Transverse colon (tissue), 4 donors: ENCODE measurements around the gene TTC23. TPM values are rescaled to one million over a fixed set of nuclear protein-coding genes. Genes with fewer than 3 reads are reported as not detected.

Source experiments
- DNase-seq: peaks from one replicate; pipeline ENCODE4 v3.0.0-alpha.2; 2019
- H3K27ac ChIP-seq, 4 donors: fragments of 200-600 bp; sonication (generic); 2 replicates each; pipeline ENCODE4 v1.5.1; 2016 to 2018; ENCODE audit warnings: inconsistent platforms in 4 of 4
- H3K27me3 ChIP-seq: fragments of 200-600 bp; sonication (generic); 2 replicates; pipeline ENCODE4 v1.5.1; 2017; ENCODE audit warnings: inconsistent platforms
- H3K36me3 ChIP-seq, 4 donors: fragments of 200-600 bp; sonication (generic); 2 replicates each; pipeline ENCODE4 v1.5.1; 2017 to 2019; ENCODE audit warnings: inconsistent platforms in 4 of 4
- H3K4me1 ChIP-seq, 4 donors: fragments of 200-600 bp; sonication (generic); 2 replicates each; pipeline ENCODE4 v1.5.1; 2017 to 2020; ENCODE audit warnings: inconsistent platforms in 4 of 4
- H3K4me3 ChIP-seq, 4 donors: fragments of 200-600 bp; sonication (generic); 1 replicate in 1 of 4; 2 replicates in 3 of 4; pipeline versions ENCODE4 v1.5.1 to v1.6.1; 2017 to 2019; ENCODE audit warnings: inconsistent platforms in 4 of 4
- H3K9me3 ChIP-seq, 2 donors: fragments of 200-600 bp; sonication (generic); 2 replicates each; pipeline ENCODE4 v1.5.1; 2017 to 2019; ENCODE audit warnings: inconsistent platforms in 2 of 2
- EP300 ChIP-seq: sonication (generic); formaldehyde crosslinking; IDR thresholded peaks from one replicate; pipeline ENCODE4 v1.6.1; 2017; ENCODE audit warnings: antibody characterized with exemption, low read depth
- POLR2A ChIP-seq: fragments of 450-650 bp; IDR thresholded peaks from one replicate; pipeline ENCODE4 v1.6.1; 2016; ENCODE audit warnings: antibody characterized with exemption, mild to moderate bottlenecking, moderate library complexity
- POLR2AphosphoS5 ChIP-seq, 3 donors: sonication (generic); formaldehyde crosslinking; IDR thresholded peaks; one replicate each; pipeline ENCODE4 v1.6.1; 2016; ENCODE audit warnings: antibody characterized with exemption in 3 of 3
- WGBS, 2 donors: methylation state at CpG; one replicate each; pipeline ENCODE4 v1.1.5; 2018; ENCODE audit warnings: low coverage in 1 of 2; 5-methylcytosine and 5-hydroxymethylcytosine counted together
- in situ Hi-C, 4 donors: fragments of 200-750 bp; cut with MboI; loops; one replicate each; pipeline versions ENCODE4 v1.15.0 to v1.15.1; 2017; ENCODE audit warnings: low sequenced_read_pairs in 3 of 4, low pct_ligation_motif_present in 1 of 4, low pct_unique_long_range_greater_than_20kb in 1 of 4
- intact Hi-C: fragments of 100-400 bp; cut with DNase I; formaldehyde crosslinking; loops from one replicate; pipeline ENCODE4 v1.15.1; 2023; ENCODE audit warnings: low total_unique reads
- total RNA-seq, 4 donors: library from RNA; depleted of rRNA; stranded (reverse); fragments of >200 nt; gene quantifications; one replicate each; pipeline ENCODE4 v1.1.0, GENCODE V29; 2016
- TF ChIP-seq, protein P1 (sequence below), 5 experiments: fragments of 200-600 bp in 3 of 5; fragments of 450-650 bp in 2 of 5; sonication (generic) in 3 of 5; IDR thresholded peaks; 1 replicate in 2 of 5; 2 replicates in 3 of 5; pipeline ENCODE4 v1.5.1; 2016 to 2017; ENCODE audit warnings: antibody characterized with exemption in 5 of 5, inconsistent platforms in 3 of 5, mild to moderate bottlenecking in 2 of 5, moderate library complexity in 1 of 5

Gene TTC23
- total RNA-seq, 4 donors from 2014 or later, result 7.8 to 23.5 (median 12.5) TPM

DNA sequence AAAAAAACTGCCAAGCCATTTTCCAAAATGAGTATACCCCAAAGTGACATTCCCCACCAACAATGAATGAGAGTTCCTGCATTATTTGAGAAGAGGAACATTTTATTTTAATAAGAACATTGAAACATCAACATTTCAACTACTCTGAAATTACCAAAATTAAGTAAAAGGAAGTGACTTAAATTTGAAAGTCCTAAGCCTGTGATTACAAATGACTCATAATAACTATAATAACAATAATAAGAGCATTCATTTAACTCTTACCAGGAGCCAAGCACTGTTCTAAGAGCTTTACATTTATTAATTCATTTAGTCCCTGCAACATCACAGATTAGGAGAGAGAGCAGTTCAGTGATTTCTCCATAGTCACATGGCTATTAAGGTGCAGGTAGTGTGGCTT, 34.3 kb upstream of the TTC23 start:
- Histone ChIP-seq H3K27ac (no peak overlapping the region), H3K4me3 (no peak overlapping the region), H3K4me1 (peaks cover 0 to 4% (median 0%) of the 10 kb centered on the region in 4 donors), H3K36me3 (no peaks in the 10 kb centered on the region), H3K9me3 (no peaks in the 10 kb centered on the region), H3K27me3 (no peaks in the 10 kb centered on the region)
- intact Hi-C loops (no loop called here), in situ Hi-C loops (loop anchor here (10.0 to 25.0 kb wide), 2 partner anchors 421 to 429 kb away; no protein-coding TSS in a partner anchor)
- TF ChIP-seq POLR2AphosphoS5 (IDR thresholded peaks at IDR 0.05), result no peak
- TF ChIP-seq EP300, result no peak
- no peak for TF ChIP-seq POLR2A
- TF ChIP-seq, protein P1, sequence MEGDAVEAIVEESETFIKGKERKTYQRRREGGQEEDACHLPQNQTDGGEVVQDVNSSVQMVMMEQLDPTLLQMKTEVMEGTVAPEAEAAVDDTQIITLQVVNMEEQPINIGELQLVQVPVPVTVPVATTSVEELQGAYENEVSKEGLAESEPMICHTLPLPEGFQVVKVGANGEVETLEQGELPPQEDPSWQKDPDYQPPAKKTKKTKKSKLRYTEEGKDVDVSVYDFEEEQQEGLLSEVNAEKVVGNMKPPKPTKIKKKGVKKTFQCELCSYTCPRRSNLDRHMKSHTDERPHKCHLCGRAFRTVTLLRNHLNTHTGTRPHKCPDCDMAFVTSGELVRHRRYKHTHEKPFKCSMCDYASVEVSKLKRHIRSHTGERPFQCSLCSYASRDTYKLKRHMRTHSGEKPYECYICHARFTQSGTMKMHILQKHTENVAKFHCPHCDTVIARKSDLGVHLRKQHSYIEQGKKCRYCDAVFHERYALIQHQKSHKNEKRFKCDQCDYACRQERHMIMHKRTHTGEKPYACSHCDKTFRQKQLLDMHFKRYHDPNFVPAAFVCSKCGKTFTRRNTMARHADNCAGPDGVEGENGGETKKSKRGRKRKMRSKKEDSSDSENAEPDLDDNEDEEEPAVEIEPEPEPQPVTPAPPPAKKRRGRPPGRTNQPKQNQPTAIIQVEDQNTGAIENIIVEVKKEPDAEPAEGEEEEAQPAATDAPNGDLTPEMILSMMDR (IDR thresholded peaks at IDR 0.05), result no peak
- no peak for DNase-seq

DNA sequence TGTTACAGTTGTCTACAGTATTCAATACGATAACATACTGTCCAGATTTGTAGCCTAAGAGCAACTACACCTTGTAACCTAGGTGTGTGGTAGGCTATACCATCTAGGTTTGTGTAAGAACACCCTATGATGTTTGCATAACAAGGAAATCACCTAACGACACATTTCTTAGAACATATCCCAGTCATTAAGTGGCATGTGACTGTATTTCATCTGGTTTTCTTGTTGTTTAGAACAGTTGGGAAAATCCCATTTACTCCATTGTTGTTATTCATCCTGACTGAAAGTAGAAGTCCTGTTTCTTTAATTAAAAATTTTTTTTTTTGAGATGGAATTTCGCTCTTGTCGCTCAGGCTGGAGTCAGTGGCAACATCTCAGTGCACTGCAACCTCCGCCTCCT, 33.2 kb upstream of the TTC23 start:
- no peaks in the 10 kb centered on the region for H3K9me3 ChIP-seq
- H3K4me1 ChIP-seq, result peaks cover 0 to 4% (median 0%) of the 10 kb centered on the region in 4 donors
- DNase-seq, result no peak
- intact Hi-C loops, result no loop called here
- no peak overlapping the region for H3K4me3 ChIP-seq
- no peaks in the 10 kb centered on the region for H3K27me3 ChIP-seq
- H3K27ac ChIP-seq, result no peak overlapping the region
- in situ Hi-C loops, result loop anchor here (10.0 to 25.0 kb wide), 2 partner anchors 422 to 430 kb away; no protein-coding TSS in a partner anchor
- TF ChIP-seq, protein P1 (IDR thresholded peaks at IDR 0.05), result no peak
- no peak for TF ChIP-seq POLR2A
- TF ChIP-seq EP300, result no peak
- TF ChIP-seq POLR2AphosphoS5 (IDR thresholded peaks at IDR 0.05), result no peak
- H3K36me3 ChIP-seq, result no peaks in the 10 kb centered on the region
- 67 to 85% methylated on average over 1 to 5 of the region's 5 CpGs for WGBS, 2 donors

DNA sequence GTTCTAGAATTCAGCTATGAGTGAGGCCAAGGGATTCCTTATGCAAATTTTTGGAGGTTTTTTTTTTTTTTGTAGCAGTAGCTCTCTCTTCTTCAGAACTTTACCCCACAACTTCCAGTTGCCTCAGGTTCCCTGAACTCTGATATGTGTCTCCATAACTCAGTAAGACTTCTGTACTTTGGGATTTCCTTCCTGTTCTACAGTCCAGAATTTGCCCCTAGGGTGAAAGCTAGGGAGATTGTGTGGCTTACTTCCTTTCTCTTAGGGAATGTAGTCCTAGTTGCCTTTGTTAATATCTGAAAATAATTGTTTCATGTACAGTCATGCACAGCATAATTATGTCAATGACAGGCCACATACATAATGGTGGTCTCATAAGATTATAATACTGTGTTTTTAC, 32.7 kb upstream of the TTC23 start:
- no peak for DNase-seq
- H3K4me1 ChIP-seq, result peaks cover 0 to 4% (median 0%) of the 10 kb centered on the region in 4 donors
- no peaks in the 10 kb centered on the region for H3K9me3 ChIP-seq
- no peaks in the 10 kb centered on the region for H3K27me3 ChIP-seq
- intact Hi-C loops, result no loop called here
- H3K36me3 ChIP-seq, result no peaks in the 10 kb centered on the region
- TF ChIP-seq, protein P1 (IDR thresholded peaks at IDR 0.05), result no peak
- TF ChIP-seq EP300, result no peak
- TF ChIP-seq POLR2AphosphoS5 (IDR thresholded peaks at IDR 0.05), result no peak
- no peak for TF ChIP-seq POLR2A
- H3K27ac ChIP-seq, result no peak overlapping the region
- no peak overlapping the region for H3K4me3 ChIP-seq
- in situ Hi-C loops, result loop anchor here (10.0 to 25.0 kb wide), 2 partner anchors 423 to 430 kb away; no protein-coding TSS in a partner anchor

DNA sequence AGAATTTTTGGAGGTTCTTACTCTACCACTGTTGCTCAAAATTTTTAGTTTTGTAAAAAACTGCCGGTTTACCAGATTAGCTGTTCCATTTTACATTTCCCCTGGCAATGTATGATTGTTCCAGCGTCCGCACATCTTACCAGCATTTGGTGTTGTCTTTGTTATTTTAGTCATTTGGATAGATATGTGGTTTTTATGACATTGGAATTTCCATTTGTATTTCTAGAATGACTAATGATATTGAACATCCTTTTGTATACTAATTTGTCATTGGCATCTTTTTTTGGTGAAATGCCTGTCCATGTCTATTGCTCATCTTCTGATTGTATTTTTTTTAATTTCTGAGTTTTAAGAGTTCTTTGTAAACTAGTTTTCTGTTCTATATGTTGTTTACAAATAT, 30.4 kb upstream of the TTC23 start:
- intact Hi-C loops, result no loop called here
- Histone ChIP-seq H3K4me1 (no peaks in the 10 kb centered on the region), H3K4me3 (no peak overlapping the region), H3K27ac (no peak overlapping the region), H3K27me3 (no peaks in the 10 kb centered on the region), H3K36me3 (no peaks in the 10 kb centered on the region), H3K9me3 (no peaks in the 10 kb centered on the region)
- no peak for DNase-seq
- in situ Hi-C loops, result loop anchor here (10.0 to 25.0 kb wide), 2 partner anchors 425 to 432 kb away; no protein-coding TSS in a partner anchor
- TF ChIP-seq EP300 (no peak), POLR2AphosphoS5 (IDR thresholded peaks at IDR 0.05) (no peak)
- TF ChIP-seq, protein P1 (IDR thresholded peaks at IDR 0.05), result no peak
- WGBS, 2 donors, result 91 to 96% methylated on average over 3 of the region's 3 CpGs
